Urinary bladder (tissue), 4 donors: ENCODE measurements around the gene MVP. TPM values are rescaled to one million over a fixed set of nuclear protein-coding genes. Genes with fewer than 3 reads are reported as not detected.

Experiments
- DNase-seq: peaks from one replicate; pipeline ENCODE4 v3.0.0-alpha.2; 2015; ENCODE audit errors: extremely low spot score
- H3K27ac ChIP-seq: one replicate; pipeline ENCODE4 v1.5.1; 2013; ENCODE audit warnings: low read depth, mild to moderate bottlenecking, moderate library complexity
- H3K36me3 ChIP-seq: one replicate; pipeline ENCODE4 v1.6.1; 2013; ENCODE audit warnings: mild to moderate bottlenecking, moderate library complexity; ENCODE audit not compliant: insufficient read depth
- H3K4me1 ChIP-seq: one replicate; pipeline ENCODE4 v1.6.1; 2013; ENCODE audit warnings: mild to moderate bottlenecking, moderate library complexity; ENCODE audit not compliant: insufficient read depth
- H3K4me3 ChIP-seq: one replicate; pipeline ENCODE4 v1.5.1; 2013; ENCODE audit warnings: low read depth, low read length
- WGBS: extraction: QIAGEN DNeasy Blood & Tissue Kit; methylation state at CpG from one replicate; pipeline ENCODE4 v1.1.7; 2013; 5-methylcytosine and 5-hydroxymethylcytosine counted together
- polyA plus RNA-seq: library from polyadenylated mRNA; stranded (reverse); fragments of 200-250 nt; gene quantifications from one replicate; pipeline ENCODE4 v1.2.3, GENCODE V29; 2013
- total RNA-seq: library from RNA; depleted of rRNA; stranded (reverse); fragments of >200 nt; gene quantifications from one replicate; pipeline ENCODE4 v1.2.3, GENCODE V29; 2014
- donor health status: healthy with polysubstance abuse.
- donor health status: healthy.

Gene MVP
- total and polyA plus RNA-seq, 2 donors: 42.7 to 143 TPM

GRCh38 chr16:29834079-29834478 lies 13.8 kb downstream of the MVP start:
- 94% methylated on average over 5 of the region's 5 CpGs for WGBS
- peaks cover 4% of the 10 kb centered on the region for H3K36me3 ChIP-seq

GRCh38 chr16:29835926-29836325 lies 15.7 kb downstream of the MVP start:
- no peak for DNase-seq
- WGBS: 85% methylated on average over 7 of the region's 7 CpGs
- Histone ChIP-seq H3K36me3 (peaks cover 5% of the 10 kb centered on the region), H3K4me1 (no peaks in the 10 kb centered on the region), H3K27ac (no peak overlapping the region), H3K4me3 (no peak overlapping the region)

More at GRCh38 chr16:29834079-29834478, 13.8 kb downstream of the MVP start:
- Histone ChIP-seq H3K27ac (no peak overlapping the region), H3K4me1 (no peaks in the 10 kb centered on the region), H3K4me3 (no peak overlapping the region)
- no peak for DNase-seq

DNA sequence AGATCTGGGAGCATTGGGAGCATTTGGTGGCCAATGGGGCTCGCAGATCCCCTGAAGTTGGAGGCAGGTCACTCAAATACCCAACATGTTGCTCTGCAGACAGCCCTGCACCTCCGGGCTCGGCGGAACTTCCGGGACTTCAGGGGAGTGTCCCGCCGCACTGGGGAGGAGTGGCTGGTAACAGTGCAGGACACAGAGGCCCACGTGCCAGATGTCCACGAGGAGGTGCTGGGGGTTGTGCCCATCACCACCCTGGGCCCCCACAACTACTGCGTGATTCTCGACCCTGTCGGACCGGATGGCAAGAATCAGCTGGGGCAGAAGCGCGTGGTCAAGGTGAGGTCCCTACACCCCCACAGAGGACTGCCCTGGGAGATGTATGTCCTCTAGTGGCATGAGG lies 16.4 kb downstream of the MVP start:
- WGBS: 82% methylated on average over 15 of the region's 15 CpGs
- H3K4me1 ChIP-seq: no peaks in the 10 kb centered on the region
- DNase-seq: no peak
- H3K36me3 ChIP-seq: peaks cover 9% of the 10 kb centered on the region
- H3K27ac ChIP-seq: no peak overlapping the region
- H3K4me3 ChIP-seq: no peak overlapping the region

DNA sequence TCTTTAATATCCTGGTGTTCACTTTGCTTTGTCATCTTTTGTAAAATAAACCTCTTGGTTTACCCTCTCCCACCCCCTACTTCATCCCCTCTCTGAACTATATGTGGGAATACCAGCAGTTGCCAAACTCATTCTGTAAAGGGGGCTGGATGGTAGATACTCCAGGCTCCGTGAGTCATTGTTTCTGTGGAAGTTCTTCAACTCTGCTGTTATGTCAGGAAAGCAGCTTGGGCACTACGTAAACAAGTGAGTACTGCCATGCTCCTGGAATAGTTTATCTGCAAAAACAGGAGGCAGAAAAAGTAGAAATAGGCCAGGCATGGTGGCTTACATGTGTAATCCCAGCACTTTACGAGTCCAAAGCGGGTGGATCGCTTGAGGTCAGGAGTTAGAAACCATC lies 17.6 kb downstream of the MVP start:
- no peak overlapping the region for H3K27ac ChIP-seq
- no peak overlapping the region for H3K4me3 ChIP-seq
- WGBS: 88% methylated on average over 5 of the region's 5 CpGs
- DNase-seq: no peak
- H3K36me3 ChIP-seq: peaks cover 9% of the 10 kb centered on the region
- H3K4me1 ChIP-seq: no peaks in the 10 kb centered on the region

DNA sequence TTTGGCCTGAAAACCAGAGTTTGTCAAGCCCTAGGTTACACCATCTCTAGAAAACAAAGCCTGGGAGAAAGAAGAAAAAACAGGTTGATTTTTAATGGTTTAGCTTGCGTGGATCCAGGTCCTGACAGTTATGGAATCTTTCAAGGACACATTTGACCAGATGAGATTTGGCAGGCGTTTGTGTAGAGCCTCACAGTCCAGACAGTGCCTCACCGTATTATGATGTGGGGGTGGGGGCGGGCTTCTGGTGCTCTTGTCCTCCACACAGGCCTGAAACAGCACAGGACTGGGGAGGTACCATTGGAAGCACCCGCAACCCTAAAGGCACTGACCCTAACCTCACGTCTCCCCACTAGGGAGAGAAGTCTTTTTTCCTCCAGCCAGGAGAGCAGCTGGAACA lies 19.6 kb downstream of the MVP start:
- Histone ChIP-seq H3K4me1 (no peaks in the 10 kb centered on the region), H3K36me3 (peaks cover 6% of the 10 kb centered on the region), H3K4me3 (no peak overlapping the region), H3K27ac (no peak overlapping the region)
- no peak for DNase-seq
- WGBS: 69% methylated on average over 6 of the region's 6 CpGs

- H3K27ac ChIP-seq: no peak overlapping the region
- H3K4me3 ChIP-seq: no peak overlapping the region
- H3K4me1 ChIP-seq: no peaks in the 10 kb centered on the region
- H3K36me3 ChIP-seq: peaks cover 6% of the 10 kb centered on the region
- WGBS: 76% methylated on average over 10 of the region's 10 CpGs
- DNase-seq: no peak
Observed at GRCh38 chr16:29840240-29840639, 20.0 kb downstream of the MVP start.

- Histone ChIP-seq H3K4me3 (no peak overlapping the region), H3K36me3 (peaks cover 9% of the 10 kb centered on the region), H3K4me1 (no peaks in the 10 kb centered on the region), H3K27ac (no peak overlapping the region)
- no peak for DNase-seq
- WGBS: 94% methylated on average over 23 of the region's 23 CpGs
Observed at GRCh38 chr16:29841631-29842030, 21.4 kb downstream of the MVP start.

DNA sequence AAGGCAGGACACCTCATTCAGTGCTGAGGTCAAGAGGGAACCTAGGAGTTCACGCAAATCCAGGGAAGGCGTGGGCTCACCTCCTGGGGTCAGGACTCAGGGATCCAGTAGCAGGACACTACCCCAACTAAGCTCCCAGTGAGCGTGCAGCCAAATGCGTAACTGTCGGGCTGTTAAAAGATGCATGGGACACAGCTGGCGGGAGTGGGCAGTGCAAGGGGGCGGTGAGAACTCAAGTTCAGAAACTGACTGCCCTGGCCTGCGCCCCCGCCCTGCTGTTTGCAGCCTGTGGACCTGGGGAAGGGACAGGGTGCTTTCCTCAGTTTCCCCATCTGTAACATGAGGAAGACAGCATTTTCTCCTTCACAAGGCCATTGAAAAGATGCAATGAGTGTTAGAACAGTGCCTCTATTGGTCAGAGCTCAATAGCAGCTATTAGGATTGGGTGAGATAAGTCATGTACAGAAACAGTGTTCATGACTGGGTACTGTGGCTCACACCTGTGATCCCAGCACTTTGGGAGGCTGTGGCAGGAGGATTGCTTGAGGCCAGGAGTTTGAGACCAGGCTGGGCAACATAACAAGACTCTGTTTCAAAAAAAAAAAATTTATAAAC lies 22.6 kb downstream of the MVP start:
- Histone ChIP-seq H3K27ac (no peak overlapping the region), H3K4me1 (no peaks in the 10 kb centered on the region), H3K36me3 (peaks cover 13% of the 10 kb centered on the region), H3K4me3 (no peak overlapping the region)
- WGBS: 89% methylated on average over 9 of the region's 9 CpGs
- DNase-seq: no peak

- no peak for DNase-seq
- no peak overlapping the region for H3K4me3 ChIP-seq
- H3K27ac ChIP-seq: no peak overlapping the region
- H3K4me1 ChIP-seq: no peaks in the 10 kb centered on the region
- 89% methylated on average over 8 of the region's 8 CpGs for WGBS
- peaks cover 13% of the 10 kb centered on the region for H3K36me3 ChIP-seq
Observed at GRCh38 chr16:29843931-29844330, 23.7 kb downstream of the MVP start.

GRCh38 chr16:29844575-29845331 lies 24.5 kb downstream of the MVP start:
- Histone ChIP-seq H3K4me3 (no peak overlapping the region), H3K36me3 (peaks cover 13% of the 10 kb centered on the region), H3K4me1 (no peaks in the 10 kb centered on the region), H3K27ac (no peak overlapping the region)
- WGBS: 79% methylated on average over 28 of the region's 28 CpGs
- no peak for DNase-seq

DNA sequence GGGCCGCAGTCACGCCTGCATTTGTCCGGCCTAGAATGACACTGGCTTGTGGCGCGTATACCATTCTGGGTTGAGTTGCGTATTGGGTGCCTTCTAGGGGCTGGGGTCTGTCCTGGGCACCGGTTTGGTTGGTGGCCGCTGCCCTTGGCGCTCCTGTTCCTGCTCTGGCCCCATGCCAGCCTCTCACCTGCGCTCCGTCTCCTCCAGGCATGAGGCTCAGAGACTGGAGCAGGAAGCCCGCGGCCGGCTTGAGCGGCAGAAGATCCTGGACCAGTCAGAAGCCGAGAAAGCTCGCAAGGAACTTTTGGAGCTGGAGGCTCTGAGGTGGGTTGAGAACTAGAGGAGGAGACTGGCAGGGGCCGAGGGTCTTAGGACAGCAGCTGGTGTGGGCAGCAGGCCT lies 25.4 kb downstream of the MVP start:
- DNase-seq: no peak
- H3K36me3 ChIP-seq: peaks cover 11% of the 10 kb centered on the region
- WGBS: 93% methylated on average over 18 of the region's 18 CpGs

DNA sequence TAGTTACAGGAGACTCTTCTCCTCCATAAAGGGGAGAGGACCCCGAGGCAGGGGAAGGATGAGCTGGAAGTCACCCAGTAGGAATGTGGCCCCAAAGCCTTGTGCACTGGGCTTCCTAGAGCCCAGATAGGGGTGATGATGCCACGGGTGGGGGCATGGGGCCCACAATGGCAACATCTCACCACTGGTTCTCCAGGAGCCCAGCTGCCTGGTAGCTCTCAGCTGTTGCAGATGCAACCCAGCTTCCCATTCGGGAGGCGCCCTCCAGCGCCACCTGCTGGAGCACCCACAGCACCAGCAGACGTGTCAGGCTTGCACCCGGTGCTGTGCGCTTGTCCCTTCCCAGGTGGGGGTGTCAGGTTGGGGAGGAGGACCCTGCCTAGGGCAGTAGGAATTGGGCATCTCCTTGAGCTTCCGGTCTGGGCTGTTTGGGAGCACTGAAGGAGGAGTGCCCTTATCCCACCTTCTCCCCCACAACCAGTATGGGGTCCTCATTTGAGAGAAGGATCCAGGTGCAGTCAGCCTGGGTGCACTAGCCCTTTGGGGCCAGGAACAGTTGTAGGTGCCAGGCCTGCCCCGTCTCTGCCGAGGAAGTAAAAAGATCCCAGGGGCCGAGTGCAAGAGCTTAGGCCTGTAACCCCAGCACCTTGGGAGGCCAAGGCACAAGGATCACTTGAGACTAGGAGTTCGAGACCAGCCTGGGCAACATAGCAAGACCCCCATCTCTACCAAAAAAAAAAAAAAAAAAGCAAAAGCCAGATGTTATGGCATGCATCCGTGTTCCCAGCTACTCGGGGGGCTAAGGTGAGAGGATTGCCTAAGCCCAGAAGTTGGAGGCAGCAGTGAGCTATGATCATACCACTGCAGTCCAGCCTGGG lies 28.4 kb downstream of the MVP start:
- DNase-seq: no peak
- 46% methylated on average over 15 of the region's 15 CpGs for WGBS
- H3K4me1 ChIP-seq: no peaks in the 10 kb centered on the region
- no peak overlapping the region for H3K27ac ChIP-seq
- H3K36me3 ChIP-seq: peaks cover 7% of the 10 kb centered on the region
- H3K4me3 ChIP-seq: no peak overlapping the region

More for the DNA sequence above, 25.4 kb downstream of the MVP start:
- Histone ChIP-seq H3K4me1 (no peaks in the 10 kb centered on the region), H3K27ac (no peak overlapping the region), H3K4me3 (no peak overlapping the region)

DNA sequence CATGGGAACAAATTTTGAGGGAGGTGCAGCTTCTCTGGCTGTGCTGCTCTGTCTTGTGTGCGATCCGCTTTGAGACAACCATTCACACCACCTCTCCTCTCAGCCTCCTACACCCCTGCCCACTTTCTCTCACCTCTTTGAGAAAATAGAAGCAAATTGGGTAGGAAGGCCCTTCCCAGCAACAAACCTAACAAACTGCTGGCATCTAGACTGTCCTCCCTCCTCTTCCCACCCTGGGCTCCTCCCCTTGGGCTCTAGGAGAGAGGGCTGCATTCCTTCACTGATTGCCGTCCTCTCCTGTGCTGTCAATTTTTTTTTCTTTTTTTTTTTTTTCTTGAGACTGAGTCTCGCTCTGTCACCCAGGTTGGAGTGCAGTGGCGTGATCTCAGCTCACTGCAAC lies 29.2 kb downstream of the MVP start:
- H3K36me3 ChIP-seq: peaks cover 7% of the 10 kb centered on the region
- WGBS: 43% methylated on average over 5 of the region's 5 CpGs
- H3K27ac ChIP-seq: no peak overlapping the region
- no peak overlapping the region for H3K4me3 ChIP-seq
- DNase-seq: no peak
- H3K4me1 ChIP-seq: no peaks in the 10 kb centered on the region

DNA sequence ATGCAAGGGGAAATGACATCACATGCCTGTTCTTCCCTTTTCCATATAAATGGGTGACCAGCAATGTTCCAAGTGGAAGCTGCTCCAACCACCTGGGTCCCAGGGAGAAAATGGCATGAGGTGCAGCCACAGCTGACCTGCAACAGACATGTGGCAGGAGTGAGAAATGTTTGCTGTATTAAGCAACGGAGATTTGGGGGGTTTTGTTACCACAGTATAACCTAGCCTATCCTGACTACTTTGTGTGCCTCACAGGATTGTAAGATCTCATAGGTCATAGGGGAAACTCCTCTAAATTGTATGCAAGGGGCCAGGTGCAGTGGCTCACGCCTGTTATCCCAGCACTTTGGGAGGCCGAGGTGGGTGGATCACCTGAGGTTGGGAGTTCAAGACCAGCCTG lies 30.7 kb downstream of the MVP start:
- no peaks in the 10 kb centered on the region for H3K4me1 ChIP-seq
- 92% methylated on average over 3 of the region's 3 CpGs for WGBS
- no peak overlapping the region for H3K4me3 ChIP-seq
- H3K36me3 ChIP-seq: peaks cover 6% of the 10 kb centered on the region
- H3K27ac ChIP-seq: no peak overlapping the region
- no peak for DNase-seq
